Choroid plexus epithelial cell (primary cell): ENCODE data around the gene LDB3.

Experiments used
- DNase-seq: peaks from one replicate; pipeline ENCODE4 v3.0.0-alpha.2; 2010; ENCODE audit warnings: low read depth
- H3K4me3 ChIP-seq: 2 replicates; pipeline ENCODE4 v1.5.1; 2011; ENCODE audit warnings: low read depth, mild to moderate bottlenecking, control low read depth, low read length, moderate library complexity
- CTCF ChIP-seq: conservative IDR thresholded peaks from 2 replicates; pipeline ENCODE4 v1.5.1; 2011; ENCODE audit warnings: low read depth, mild to moderate bottlenecking, control low read depth, inconsistent platforms, low read length, moderate library complexity

LDB3 gene

GRCh38 chr10:86711513-86712316 lies 43.4 kb downstream of the LDB3 start:
- TF ChIP-seq CTCF = no peak
- DNase-seq = peak; percentile 48
- peak overlapping the region; percentile 68 for H3K4me3 ChIP-seq

- H3K4me3 ChIP-seq = peak overlapping the region; percentile 68
- TF ChIP-seq CTCF = no peak
- DNase-seq = peak; percentile 32
Observed at GRCh38 chr10:86712317-86712707, 44.0 kb downstream of the LDB3 start.

- DNase-seq = no peak
- no peak for TF ChIP-seq CTCF
- H3K4me3 ChIP-seq = no peak overlapping the region
Observed at GRCh38 chr10:86715156-86715795, 47.0 kb downstream of the LDB3 start.

- TF ChIP-seq CTCF = no peak
- H3K4me3 ChIP-seq = no peak overlapping the region
- no peak for DNase-seq
Observed at GRCh38 chr10:86715836-86716235, 47.5 kb downstream of the LDB3 start.

- TF ChIP-seq CTCF = no peak
- DNase-seq = no peak
Observed at GRCh38 chr10:86716466-86716865, 48.2 kb downstream of the LDB3 start.

GRCh38 chr10:86718556-86718955 lies 50.2 kb downstream of the LDB3 start:
- no peak overlapping the region for H3K4me3 ChIP-seq
- no peak for TF ChIP-seq CTCF
- DNase-seq = no peak

More at GRCh38 chr10:86716466-86716865, 48.2 kb downstream of the LDB3 start:
- no peak overlapping the region for H3K4me3 ChIP-seq
